ENCODE measurements around the gene LRRIQ4.

LRRIQ4 gene

DNA sequence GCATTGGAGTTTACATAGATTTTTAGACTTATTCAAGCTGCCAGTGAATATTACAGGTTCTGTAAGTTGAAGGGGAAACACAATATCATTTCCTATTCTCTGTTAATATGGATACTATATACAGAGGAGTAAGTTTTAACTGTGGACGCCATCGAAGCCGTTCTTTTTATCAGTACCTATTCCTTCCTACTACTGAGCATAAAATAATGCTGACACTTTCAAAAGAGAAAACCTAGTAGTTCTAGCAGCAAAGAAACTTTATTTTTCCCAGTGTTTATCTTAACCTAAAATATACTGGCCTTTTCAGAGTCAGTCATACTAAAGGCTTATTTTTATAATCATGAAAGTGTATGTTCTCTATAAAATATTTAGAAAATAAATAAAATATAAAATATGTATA lies 42.8 kb downstream of the LRRIQ4 start:
- no peak for DNase-seq (ENCODE audit: low read depth in 2 of 2)

DNA sequence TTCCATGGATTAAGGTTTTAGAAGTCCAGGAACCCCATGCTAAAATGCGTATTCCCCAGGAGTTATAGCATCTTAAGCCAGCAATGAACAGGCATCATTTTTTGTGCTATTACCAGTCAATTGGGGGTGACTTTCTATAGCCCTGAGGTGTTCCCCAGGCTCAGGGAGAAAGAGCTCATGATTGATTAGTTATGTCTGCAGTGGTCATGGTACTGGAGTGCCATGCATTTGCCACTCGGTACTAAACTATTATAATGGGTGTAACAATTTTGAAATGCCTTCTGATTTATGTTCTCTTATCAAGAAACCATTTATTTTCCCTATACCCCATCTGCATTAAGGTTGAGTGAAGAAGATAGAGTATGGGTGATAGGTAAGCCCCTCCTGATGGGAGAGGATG lies 45.1 kb downstream of the LRRIQ4 start:
- no peak for DNase-seq (ENCODE audit: low read depth in 2 of 2)

- DNase-seq (ENCODE audit: low read depth in 2 of 2): no peak
Measured at GRCh38 chr3:169861871-169862270, 49.2 kb downstream of the LRRIQ4 start.

DNA sequence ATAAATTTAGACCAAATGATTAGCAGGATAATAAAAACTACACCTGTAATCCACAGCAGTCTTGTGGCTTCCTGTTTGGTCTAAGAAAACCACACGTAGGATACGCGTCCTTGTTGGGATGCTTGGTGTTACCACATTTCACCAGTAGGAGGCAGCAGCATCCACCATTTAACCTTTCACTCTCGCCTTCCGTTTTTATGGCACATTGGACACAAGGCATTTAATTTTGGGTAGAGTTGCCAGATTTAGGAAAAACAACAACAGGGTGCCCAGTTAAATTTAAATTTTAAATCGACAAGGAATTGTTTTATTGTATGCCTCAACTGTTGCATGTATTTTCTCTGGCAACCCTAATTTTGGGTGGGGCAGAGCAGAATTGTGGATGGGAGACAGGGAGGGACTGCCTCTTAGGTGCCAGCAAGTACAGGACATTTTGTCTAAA lies 50.8 kb downstream of the LRRIQ4 start:
- DNase-seq (ENCODE audit: low read depth in 2 of 2): peak; percentile 30 to 62

GRCh38 chr3:169864270-169864669 lies 51.6 kb downstream of the LRRIQ4 start:
- no peak for DNase-seq (ENCODE audit: low read depth in 2 of 2)

GRCh38 chr3:169865176-169865767 lies 52.6 kb downstream of the LRRIQ4 start:
- DNase-seq (ENCODE audit: low read depth in 2 of 2): peak in 1 of 2 donors; percentile 6

GRCh38 chr3:169867584-169868210 lies 55.0 kb downstream of the LRRIQ4 start:
- no peak for DNase-seq (ENCODE audit: low read depth in 2 of 2)

GRCh38 chr3:169868369-169868768 lies 55.7 kb downstream of the LRRIQ4 start:
- no peak for DNase-seq (ENCODE audit: low read depth in 2 of 2)

DNA sequence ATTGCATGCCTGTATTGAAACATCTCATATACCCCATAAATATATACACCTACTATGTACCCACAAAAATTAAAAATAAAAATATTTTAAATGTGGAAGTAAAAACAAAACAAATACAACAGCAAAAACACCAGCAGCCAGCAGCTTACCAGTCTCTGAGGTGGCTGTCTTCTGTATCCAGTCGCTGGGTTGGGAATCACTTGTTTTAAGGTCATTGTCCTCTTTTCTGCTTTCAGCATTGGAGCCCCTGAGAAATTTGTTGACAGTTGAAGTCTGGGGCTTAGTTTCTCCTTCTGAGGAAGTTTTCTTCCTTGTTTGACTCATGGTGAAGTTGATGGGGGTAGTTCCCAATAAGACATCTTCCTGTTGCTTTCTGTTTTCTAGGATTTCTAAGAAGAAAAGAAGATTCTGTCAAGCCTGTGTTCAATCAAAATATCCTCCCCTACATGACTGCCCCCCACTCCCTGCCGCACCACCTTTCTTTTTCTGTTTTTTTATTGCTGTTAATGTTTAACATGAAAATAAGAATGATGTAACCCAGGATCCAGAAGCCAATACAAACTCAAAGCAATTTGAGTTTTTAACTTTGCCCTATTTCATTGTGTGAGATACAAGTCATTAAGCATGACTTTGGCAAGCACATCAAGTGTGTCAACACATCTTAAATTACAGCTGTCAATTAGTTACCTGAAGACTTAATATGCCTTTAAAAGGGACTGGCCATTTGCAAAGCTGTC lies 57.0 kb downstream of the LRRIQ4 start, which contains the start of gene LRRC31:
TSS of gene LRRC31 (minus strand) at position 452 of the 737 bp plus-strand sequence. CDS start at position 324, 128 bp downstream.
- no peak for DNase-seq (ENCODE audit: low read depth in 2 of 2)

DNA sequence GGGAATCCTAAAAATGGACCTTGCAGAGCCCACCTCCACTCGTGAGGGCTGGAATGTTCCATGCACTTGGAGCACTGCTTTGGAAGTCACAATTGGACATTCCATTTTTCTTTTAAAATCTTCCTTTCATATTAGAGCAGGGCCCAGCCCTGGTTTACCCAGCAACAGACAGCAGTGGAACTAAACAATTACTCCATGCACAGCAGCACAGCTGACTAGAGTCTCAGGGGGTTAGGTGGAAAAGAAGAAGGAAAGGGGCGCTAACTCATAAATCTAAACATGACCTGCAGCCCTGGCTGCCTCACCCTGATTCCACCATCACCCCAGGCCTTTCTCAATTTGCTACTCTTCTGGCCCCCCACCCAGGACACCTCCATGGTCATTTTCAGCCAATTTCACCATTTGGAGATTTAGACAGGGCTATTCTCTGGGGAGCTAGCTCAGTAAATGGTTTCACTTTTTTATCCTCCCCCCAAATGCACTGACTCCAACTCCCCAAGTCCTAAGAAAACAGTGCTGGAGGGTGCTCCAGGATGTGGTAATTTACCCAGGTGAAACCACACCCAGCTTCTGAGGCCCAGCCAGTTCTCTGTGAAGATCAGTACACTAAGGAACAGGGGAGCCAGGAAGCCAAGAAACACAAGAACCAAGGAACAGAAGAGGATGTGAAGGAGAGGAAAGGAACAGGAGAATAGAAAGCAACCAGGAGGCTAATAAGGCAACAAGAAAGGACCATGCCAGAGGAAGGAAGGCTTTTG lies 58.6 kb downstream of the LRRIQ4 start:
- no peak for DNase-seq (ENCODE audit: low read depth in 2 of 2)

- no peak for DNase-seq (ENCODE audit: low read depth in 2 of 2)
Measured at GRCh38 chr3:169879013-169879557, 66.4 kb downstream of the LRRIQ4 start.

DNA sequence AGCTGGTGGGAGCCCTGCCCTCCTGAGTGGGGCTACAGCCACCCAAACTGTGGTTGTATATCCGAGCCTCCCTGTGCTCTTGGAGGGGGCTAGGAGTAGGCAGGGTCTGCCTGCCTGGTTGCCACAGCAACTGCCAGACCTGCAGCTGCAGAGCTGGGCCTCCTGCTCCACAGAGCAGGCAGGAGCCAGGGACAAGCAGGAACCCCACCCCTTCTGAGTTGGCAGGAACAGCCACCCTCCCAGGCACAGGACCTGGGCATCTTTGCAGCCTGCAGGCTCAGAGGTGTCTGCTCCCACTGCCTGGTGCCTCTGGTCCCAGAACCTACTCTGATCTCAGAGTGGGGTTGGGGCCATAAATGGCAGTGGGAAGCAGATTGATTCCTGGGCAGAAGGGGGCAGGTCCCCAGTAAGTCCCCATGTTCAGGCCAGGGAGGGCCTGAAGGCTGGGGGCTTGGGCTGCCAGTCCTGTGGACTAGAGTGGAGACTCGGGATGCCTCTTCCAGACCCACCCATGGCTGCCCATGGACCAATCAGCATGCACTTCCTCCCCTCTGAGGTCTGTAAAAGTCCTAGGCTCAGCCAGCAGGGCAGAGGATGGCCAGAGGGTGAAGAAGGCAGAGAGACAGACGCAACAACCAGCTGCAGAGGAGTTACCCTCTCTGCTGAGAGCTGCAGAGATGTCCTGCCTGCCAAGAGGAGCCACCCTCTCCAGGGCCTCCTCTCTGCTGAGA lies 67.3 kb downstream of the LRRIQ4 start:
- DNase-seq (ENCODE audit: low read depth in 2 of 2): no peak

DNA sequence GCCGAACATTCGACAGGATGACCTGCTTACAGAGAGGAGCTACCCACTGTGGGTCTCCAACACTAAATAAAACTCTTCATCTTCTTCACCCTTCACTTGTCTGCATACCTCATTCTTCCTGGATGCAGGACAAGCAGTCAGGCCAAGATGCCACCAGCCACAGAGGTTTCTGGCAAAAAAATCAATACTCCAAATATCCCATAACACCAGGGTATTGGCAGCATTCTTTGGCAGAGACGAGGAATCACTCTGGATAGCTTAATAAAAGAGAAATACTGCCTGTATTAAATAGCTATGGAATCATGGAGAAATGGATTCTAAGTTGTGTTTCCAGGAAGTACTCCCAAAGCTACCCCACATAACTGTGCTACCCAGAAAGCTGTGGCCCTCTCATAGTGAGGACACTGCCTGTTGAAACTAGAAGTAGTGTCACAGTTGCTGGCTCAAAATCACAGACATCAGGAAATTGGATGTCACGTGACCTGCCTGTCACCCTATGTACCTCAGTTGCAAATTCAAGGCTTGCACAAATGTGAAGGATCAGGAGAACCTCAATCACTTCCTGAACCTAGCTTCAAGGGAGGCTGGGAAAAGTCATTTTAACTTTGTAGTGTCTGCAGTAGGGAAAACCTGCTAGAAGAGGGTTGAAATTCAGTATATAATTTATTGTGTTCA lies 68.0 kb downstream of the LRRIQ4 start:
- no peak for DNase-seq (ENCODE audit: low read depth in 2 of 2)

GRCh38 chr3:169886671-169887070 lies 74.0 kb downstream of the LRRIQ4 start:
- DNase-seq (ENCODE audit: low read depth in 2 of 2): no peak
